Left lung (tissue), 10 donors: ENCODE results near the gene RASAL2. TPM values are rescaled to one million over a fixed set of nuclear protein-coding genes. Genes with fewer than 3 reads are reported as not detected.
"Not testable (repeated sequence)": the region's sequence is repeated elsewhere in the genome, so short reads cannot be mapped to it uniquely, and the experiment has no call there.

ENCODE experiments used
- ATAC-seq: fragments of 200-7000 bp; cut with Tn5 transposase; one replicate; pipeline ENCODE4 v1.9.1; 2020; ENCODE audit warnings: moderate library complexity
- DNase-seq, 4 donors: peaks; one replicate each; pipeline ENCODE4 v3.0.0-alpha.2; 2013 to 2020
- H3K27ac ChIP-seq, 2 donors: fragments of 200-600 bp; sonication (generic) in 1 of 2; one replicate each; pipeline versions ENCODE4 v1.5.0 to v1.8.0; 2020 to 2021
- H3K27me3 ChIP-seq, 2 donors: fragments of 200-600 bp; sonication (generic) in 1 of 2; one replicate each; pipeline versions ENCODE4 v1.5.0 to v1.8.0; 2020 to 2021
- H3K36me3 ChIP-seq, 2 donors: fragments of 200-600 bp; sonication (generic) in 1 of 2; one replicate each; pipeline versions ENCODE4 v1.5.0 to v1.8.0; 2020 to 2021
- H3K4me1 ChIP-seq, 2 donors: fragments of 200-600 bp; one replicate each; pipeline ENCODE4 v1.8.0; 2021
- H3K4me3 ChIP-seq, 2 donors: fragments of 200-600 bp; sonication (generic) in 1 of 2; one replicate each; pipeline versions ENCODE4 v1.5.0 to v1.8.0; 2020 to 2021; ENCODE audit warnings: mild to moderate bottlenecking in 1 of 2
- H3K9me3 ChIP-seq, 2 donors: fragments of 200-600 bp; sonication (generic) in 1 of 2; one replicate each; pipeline versions ENCODE4 v1.5.0 to v1.8.0; 2020 to 2021
- intact Hi-C, 2 donors: fragments of 100-400 bp; cut with DNase I; formaldehyde crosslinking; loops; one replicate each; pipeline versions ENCODE4 v1.11.2 to v1.14.2; 2022
- polyA plus RNA-seq, 6 donors: library from polyadenylated mRNA; unstranded; fragments of 120-200 nt; gene quantifications; one replicate each; pipeline ENCODE4 v1.2.1, GENCODE V29; 2013; ENCODE audit not compliant: insufficient read length in 6 of 6
- total RNA-seq, 2 donors: library from RNA; stranded (reverse); fragmentation: NEBNext Ultra II Directional; extraction: Animal tissue kit (Norgen Biotek cat#: 25700); gene quantifications; one replicate each; pipeline ENCODE4 v1.2.1, GENCODE V29; 2021
- TF ChIP-seq, protein P1 (sequence below), 2 donors: fragments of 200-600 bp; sonication (generic) in 1 of 2; IDR thresholded peaks; one replicate each; pipeline versions ENCODE4 v1.5.0 to v1.8.0; 2021; ENCODE audit warnings: antibody characterized with exemption in 2 of 2
- donor health status: DM: no; HTN: yes; CAD: no.
- donor health status: DM: no; HTN: no; CAD: no.

The RASAL2 gene
- total and polyA plus RNA-seq, 8 donors, result 26.4 to 35.6 (median 29.5) TPM

DNA sequence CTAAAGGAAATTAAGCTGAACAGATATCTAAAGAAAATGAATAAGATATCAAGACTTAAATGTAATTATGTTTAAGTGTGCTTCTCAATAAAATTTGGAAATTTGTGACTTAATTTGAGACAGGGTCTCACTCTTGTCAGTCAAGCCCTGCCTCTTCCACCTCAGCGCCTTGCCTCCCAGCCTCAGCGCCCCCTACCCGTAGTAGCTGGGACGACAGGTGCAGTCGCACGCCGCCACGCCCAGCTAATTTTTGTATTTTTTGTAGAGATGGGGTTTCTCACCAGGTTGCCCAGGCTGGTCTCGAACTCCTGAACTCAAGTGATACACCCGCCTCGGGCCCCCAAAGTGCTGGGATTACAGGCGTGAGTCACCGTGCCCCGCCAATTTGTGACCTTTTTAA, 285.9 kb downstream of the RASAL2 start:
- H3K27ac ChIP-seq, result no peak overlapping the region
- intact Hi-C loops, result no loop called here
- H3K27me3 ChIP-seq, result no peaks in the 10 kb centered on the region
- ATAC-seq (no peak), DNase-seq (no peak)
- H3K4me1 ChIP-seq, result no peaks in the 10 kb centered on the region
- no peak overlapping the region for H3K4me3 ChIP-seq
- H3K36me3 ChIP-seq, result no peaks in the 10 kb centered on the region
- TF ChIP-seq, protein P1, sequence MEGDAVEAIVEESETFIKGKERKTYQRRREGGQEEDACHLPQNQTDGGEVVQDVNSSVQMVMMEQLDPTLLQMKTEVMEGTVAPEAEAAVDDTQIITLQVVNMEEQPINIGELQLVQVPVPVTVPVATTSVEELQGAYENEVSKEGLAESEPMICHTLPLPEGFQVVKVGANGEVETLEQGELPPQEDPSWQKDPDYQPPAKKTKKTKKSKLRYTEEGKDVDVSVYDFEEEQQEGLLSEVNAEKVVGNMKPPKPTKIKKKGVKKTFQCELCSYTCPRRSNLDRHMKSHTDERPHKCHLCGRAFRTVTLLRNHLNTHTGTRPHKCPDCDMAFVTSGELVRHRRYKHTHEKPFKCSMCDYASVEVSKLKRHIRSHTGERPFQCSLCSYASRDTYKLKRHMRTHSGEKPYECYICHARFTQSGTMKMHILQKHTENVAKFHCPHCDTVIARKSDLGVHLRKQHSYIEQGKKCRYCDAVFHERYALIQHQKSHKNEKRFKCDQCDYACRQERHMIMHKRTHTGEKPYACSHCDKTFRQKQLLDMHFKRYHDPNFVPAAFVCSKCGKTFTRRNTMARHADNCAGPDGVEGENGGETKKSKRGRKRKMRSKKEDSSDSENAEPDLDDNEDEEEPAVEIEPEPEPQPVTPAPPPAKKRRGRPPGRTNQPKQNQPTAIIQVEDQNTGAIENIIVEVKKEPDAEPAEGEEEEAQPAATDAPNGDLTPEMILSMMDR (IDR thresholded peaks at IDR 0.05), result no peak
- no peaks in the 10 kb centered on the region for H3K9me3 ChIP-seq

DNA sequence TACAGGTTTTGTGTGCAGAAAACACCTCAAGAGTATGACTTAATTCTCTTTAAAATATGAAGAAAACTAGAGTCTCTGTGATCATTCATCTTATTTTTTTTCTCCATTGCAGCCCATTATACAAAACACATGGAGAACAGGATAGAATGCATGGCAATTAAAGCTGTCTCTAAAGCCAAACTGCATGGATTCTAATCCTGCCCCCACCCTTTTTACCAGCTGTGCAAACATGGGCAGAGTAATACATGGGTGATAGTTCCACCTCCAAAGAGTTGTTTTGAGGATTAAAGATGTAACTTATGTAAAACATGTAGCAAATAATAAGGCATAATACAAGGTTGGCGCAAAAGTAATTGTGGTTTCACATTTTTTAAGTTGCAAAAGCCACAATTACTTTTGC, 288.5 kb downstream of the RASAL2 start:
- ATAC-seq (no peak), DNase-seq (no peak)
- intact Hi-C loops, result no loop called here
- Histone ChIP-seq H3K27ac (no peak overlapping the region), H3K4me1 (no peaks in the 10 kb centered on the region), H3K27me3 (no peaks in the 10 kb centered on the region), H3K36me3 (no peaks in the 10 kb centered on the region), H3K9me3 (no peaks in the 10 kb centered on the region), H3K4me3 (no peak overlapping the region)
- TF ChIP-seq, protein P1 (IDR thresholded peaks at IDR 0.05), result no peak

DNA sequence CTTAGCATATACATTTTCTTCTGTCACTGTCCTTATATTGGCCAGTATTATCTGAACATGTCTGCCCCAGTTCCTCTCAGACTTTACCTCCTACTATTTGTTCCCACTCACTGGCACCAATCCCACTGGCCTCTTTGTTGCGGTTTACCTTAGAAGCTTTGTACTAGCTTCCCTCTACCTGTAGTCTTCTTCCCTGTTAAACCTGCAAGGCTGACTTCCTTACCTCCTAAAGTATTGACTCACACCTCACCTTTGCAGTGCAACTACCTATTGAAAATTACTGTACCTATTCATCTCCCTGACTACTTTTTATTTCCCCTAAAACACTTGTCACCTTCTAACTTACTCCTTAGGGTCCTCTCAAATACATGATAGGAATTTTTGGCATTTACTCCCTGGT, 291.8 kb downstream of the RASAL2 start:
- no peaks in the 10 kb centered on the region for H3K27me3 ChIP-seq
- DNase-seq, result no peak
- H3K4me3 ChIP-seq, result no peak overlapping the region
- no peak for ATAC-seq
- H3K27ac ChIP-seq, result no peak overlapping the region
- intact Hi-C loops, result no loop called here
- H3K36me3 ChIP-seq, result no peaks in the 10 kb centered on the region
- H3K4me1 ChIP-seq, result no peaks in the 10 kb centered on the region
- TF ChIP-seq, protein P1 (IDR thresholded peaks at IDR 0.05), result no peak
- no peaks in the 10 kb centered on the region for H3K9me3 ChIP-seq

DNA sequence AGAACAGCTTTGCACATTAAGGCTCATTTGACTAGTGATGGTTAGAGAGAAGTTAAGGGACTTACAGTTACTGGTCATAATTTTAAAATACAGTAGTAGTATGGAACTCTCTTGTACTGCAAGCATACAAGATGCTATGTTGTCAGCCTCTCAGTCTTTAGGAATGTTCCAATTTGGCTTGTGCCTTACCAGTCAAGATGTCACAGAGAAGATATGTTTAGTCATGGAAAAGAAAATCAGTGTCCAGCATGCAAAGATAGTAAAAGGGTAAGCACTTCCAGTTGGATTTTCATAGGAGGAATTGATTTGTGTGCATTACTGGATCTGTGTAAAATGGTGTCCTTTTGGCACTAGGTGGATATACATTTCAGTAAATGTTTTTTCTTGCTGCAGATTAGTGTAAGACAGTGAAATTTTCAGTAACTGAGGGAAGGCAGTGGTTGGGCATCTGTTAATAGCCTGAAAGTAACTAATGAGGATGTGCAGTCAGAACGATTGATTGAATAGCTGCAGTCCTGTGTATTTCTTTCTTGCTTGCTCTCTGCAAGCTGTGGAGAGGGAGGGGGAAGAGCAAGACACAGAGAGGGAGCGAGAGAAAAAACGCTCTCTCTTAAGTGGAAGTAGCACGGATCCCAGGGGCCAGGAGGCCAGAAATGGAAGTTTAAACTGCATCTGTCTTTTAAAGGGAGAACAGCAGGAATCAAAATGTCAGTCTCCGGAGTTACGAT, 294.7 kb downstream of the RASAL2 start:
- intact Hi-C loops, result no loop called here
- TF ChIP-seq, protein P1 (IDR thresholded peaks at IDR 0.05), result no peak
- no peaks in the 10 kb centered on the region for H3K36me3 ChIP-seq
- ATAC-seq (peak; percentile 16), DNase-seq (peak in 1 of 4 donors; percentile 13)
- H3K9me3 ChIP-seq, result no peaks in the 10 kb centered on the region
- no peaks in the 10 kb centered on the region for H3K4me1 ChIP-seq
- H3K27ac ChIP-seq, result no peak overlapping the region
- H3K27me3 ChIP-seq, result no peaks in the 10 kb centered on the region
- H3K4me3 ChIP-seq, result no peak overlapping the region

DNA sequence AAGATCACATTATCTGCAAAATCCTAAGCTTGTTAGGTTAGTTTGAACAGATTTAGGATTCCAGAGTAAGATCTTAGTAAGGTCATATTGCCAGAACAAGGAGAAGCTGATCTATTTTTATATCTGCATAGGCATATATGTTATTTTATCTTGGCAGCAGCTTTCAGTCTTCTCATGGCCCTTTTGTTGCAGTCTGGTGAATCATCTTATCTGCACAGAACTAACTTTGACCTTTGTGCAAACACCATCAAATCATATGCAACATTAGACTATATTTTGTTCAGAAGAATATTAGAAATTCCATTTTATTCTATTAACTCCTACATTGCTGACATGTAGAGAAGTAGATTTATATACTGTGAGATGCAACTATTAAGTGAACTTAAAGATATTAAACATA, 295.5 kb downstream of the RASAL2 start:
- H3K27me3 ChIP-seq, result no peaks in the 10 kb centered on the region
- no peak for ATAC-seq
- no peaks in the 10 kb centered on the region for H3K4me1 ChIP-seq
- no peaks in the 10 kb centered on the region for H3K36me3 ChIP-seq
- no peak for DNase-seq
- intact Hi-C loops, result no loop called here
- TF ChIP-seq, protein P1 (IDR thresholded peaks at IDR 0.05), result no peak
- H3K27ac ChIP-seq, result no peak overlapping the region
- no peaks in the 10 kb centered on the region for H3K9me3 ChIP-seq
- no peak overlapping the region for H3K4me3 ChIP-seq

DNA sequence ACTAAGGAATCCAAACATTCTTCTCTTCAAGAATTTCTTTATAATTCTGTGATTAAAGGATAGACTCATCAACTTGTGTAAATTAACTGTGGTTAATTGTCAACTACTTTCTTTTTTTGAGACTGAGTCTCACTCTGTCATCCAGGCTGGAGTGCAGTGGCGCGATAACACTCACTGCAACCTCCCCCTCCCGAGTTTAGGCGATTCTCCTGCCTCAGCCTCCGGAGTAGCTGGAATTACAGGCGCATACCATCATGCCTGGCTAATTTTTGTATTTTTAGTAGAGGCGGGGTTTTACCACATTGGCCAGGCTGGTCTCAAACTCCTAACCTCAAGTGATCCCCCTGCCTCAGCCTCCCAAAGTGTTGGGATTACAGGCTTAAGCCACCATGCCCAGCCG, 296.4 kb downstream of the RASAL2 start:
- H3K4me1 ChIP-seq, ATAC-seq, H3K9me3 ChIP-seq, H3K36me3 ChIP-seq, DNase-seq, H3K27ac ChIP-seq, H3K27me3 ChIP-seq, intact Hi-C loops, H3K4me3 ChIP-seq: not testable (repeated sequence)
